GM12878 (cell line): ENCODE results near the gene BFSP1. TPM values are rescaled to one million over a fixed set of nuclear protein-coding genes. Genes with fewer than 3 reads are reported as not detected.

Source experiments
- CUX1 ChIP-seq: IDR thresholded peaks from 2 replicates; pipeline ENCODE4 v1.6.1; 2012; ENCODE audit warnings: improper control_type of control experiment, low read depth, low read length; ENCODE audit not compliant: insufficient replicate concordance
- HDAC2 ChIP-seq: fragments of 200-600 bp; sonication (generic); IDR thresholded peaks from 2 replicates; pipeline ENCODE4 v1.6.1; 2017
- IKZF2 ChIP-seq, 2 experiments: fragments of 450-650 bp; IDR thresholded peaks; 2 replicates each; pipeline ENCODE4 v1.6.1; 2017; ENCODE audit warnings: mild to moderate bottlenecking in 2 of 2, moderate library complexity in 2 of 2
- RCOR1 ChIP-seq: conservative IDR thresholded peaks from 2 replicates; pipeline ENCODE4 v1.6.1; 2012; ENCODE audit warnings: low read depth, low read length, improper control_type of control experiment
- SP1 ChIP-seq: IDR thresholded peaks from one replicate; pipeline ENCODE4 v1.6.1; 2011; ENCODE audit warnings: low read depth, low read length
- SPI1 ChIP-seq: IDR thresholded peaks from 2 replicates; pipeline ENCODE4 v1.6.1; 2011; ENCODE audit warnings: low read depth, mild to moderate bottlenecking, low read length, moderate library complexity, borderline replicate concordance; ENCODE audit not compliant: insufficient read depth
- USF2 ChIP-seq: IDR thresholded peaks from 2 replicates; pipeline ENCODE4 v1.6.1; 2011; ENCODE audit warnings: low read depth, low read length, improper control_type of control experiment, borderline replicate concordance
- polyA plus RNA-seq, 11 experiments: library from polyadenylated mRNA; depleted of rRNA in 4 of 11; unstranded in 6 of 11; stranded (reverse) in 5 of 11; fragments of >200 nt; fragmentation: Nextera tagmentation in 4 of 11; fragmentation: Illumina TruSeq in 1 of 11; extraction: Ambion mirVana in 4 of 11; extraction: Trizol in 1 of 11; gene quantifications; 1 replicate in 1 of 11; 2 replicates in 10 of 11; pipeline versions ENCODE4 v1.2.1 to v1.2.3, GENCODE V29; 2011 to 2016; ENCODE audit warnings: inconsistent platforms in 2 of 11, missing spikeins in 2 of 11, low read depth in 1 of 11
- total RNA-seq, 4 experiments: library from RNA; depleted of rRNA in 3 of 4; stranded (reverse); fragments of >200 nt in 3 of 4; fragmentation: Illumina TruSeq in 1 of 4; extraction: Trizol in 1 of 4; gene quantifications; 2 replicates each; pipeline versions ENCODE4 v1.2.1 to v1.2.3, GENCODE V29; 2013 to 2021
- TF ChIP-seq, protein P1 (sequence below): IDR thresholded peaks from 2 replicates; pipeline ENCODE4 v1.6.1; 2011; ENCODE audit warnings: borderline replicate concordance, low read depth, mild to moderate bottlenecking, moderate library complexity, low read length; ENCODE audit not compliant: insufficient read depth, poor library complexity, severe bottlenecking

The BFSP1 gene
- total and polyA plus RNA-seq, 10 of the 15 experiments (the other 5 are each of a cell fraction or from before 2014, with no cell fraction given) = 0.06 to 0.22 (median 0.11) TPM; not detected in 3

DNA sequence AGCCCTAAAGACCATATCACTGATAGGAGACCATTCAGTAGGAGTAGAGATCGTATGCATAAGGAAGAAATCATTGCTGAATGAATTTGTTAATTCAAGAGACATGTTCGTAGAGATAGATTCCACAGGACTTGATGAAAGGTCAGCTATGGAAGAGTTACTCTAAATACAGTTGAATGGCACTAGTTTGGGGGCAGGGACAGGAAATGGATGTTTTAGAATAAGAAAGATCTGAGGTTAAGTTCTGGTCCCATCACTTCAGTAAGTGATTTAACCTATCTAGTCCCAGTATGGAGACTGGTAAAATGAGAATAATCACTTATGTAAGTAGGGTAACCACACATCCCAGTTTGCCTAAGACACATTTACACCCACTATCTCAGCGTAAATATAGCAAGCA lies 2.9 kb upstream of the BFSP1 start (continued):
- TF ChIP-seq CUX1 (no peak), IKZF2 (IDR thresholded peaks at IDR 0.05) (no peak), SP1 (no peak), RCOR1 (no peak), USF2 (no peak), HDAC2 (no peak), SPI1 (no peak)
- TF ChIP-seq, protein P1, sequence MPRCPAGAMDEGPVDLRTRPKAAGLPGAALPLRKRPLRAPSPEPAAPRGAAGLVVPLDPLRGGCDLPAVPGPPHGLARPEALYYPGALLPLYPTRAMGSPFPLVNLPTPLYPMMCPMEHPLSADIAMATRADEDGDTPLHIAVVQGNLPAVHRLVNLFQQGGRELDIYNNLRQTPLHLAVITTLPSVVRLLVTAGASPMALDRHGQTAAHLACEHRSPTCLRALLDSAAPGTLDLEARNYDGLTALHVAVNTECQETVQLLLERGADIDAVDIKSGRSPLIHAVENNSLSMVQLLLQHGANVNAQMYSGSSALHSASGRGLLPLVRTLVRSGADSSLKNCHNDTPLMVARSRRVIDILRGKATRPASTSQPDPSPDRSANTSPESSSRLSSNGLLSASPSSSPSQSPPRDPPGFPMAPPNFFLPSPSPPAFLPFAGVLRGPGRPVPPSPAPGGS = no peak
